Dendritic cell treated with granulocyte-macrophage colony-stimulating factor and Interleukin-4, amounts not matched to agents 40 ng/mL and 50 ng/mL, for 4 days (primary cell): ENCODE data around the gene BTNL2.
"Not testable (repeated sequence)": the region's sequence is repeated elsewhere in the genome, so short reads cannot be mapped to it uniquely, and the experiment has no call there.

Source experiments
- H3K27ac Mint-ChIP-seq: one replicate; pipeline ENCODE4 v1.8.0; 2022; ENCODE audit warnings: mild to moderate bottlenecking, mixed read lengths
- H3K27me3 Mint-ChIP-seq: one replicate; pipeline ENCODE4 v1.8.0; 2022; ENCODE audit warnings: mild to moderate bottlenecking, mixed read lengths
- H3K36me3 Mint-ChIP-seq: one replicate; pipeline ENCODE4 v1.8.0; 2022; ENCODE audit warnings: low read depth, mixed read lengths
- H3K4me1 Mint-ChIP-seq: one replicate; pipeline ENCODE4 v1.8.0; 2022; ENCODE audit warnings: low read depth, mixed read lengths
- H3K4me3 Mint-ChIP-seq: one replicate; pipeline ENCODE4 v1.8.0; 2022; ENCODE audit warnings: mild to moderate bottlenecking, moderate library complexity, mixed read lengths
- H3K9me3 Mint-ChIP-seq: one replicate; pipeline ENCODE4 v1.8.0; 2022; ENCODE audit warnings: mixed read lengths
- intact Hi-C: fragments of 100-400 bp; cut with micrococcal nuclease; formaldehyde crosslinking; loops from one replicate; pipeline ENCODE4 v1.15.0; 2022

The BTNL2 gene

DNA sequence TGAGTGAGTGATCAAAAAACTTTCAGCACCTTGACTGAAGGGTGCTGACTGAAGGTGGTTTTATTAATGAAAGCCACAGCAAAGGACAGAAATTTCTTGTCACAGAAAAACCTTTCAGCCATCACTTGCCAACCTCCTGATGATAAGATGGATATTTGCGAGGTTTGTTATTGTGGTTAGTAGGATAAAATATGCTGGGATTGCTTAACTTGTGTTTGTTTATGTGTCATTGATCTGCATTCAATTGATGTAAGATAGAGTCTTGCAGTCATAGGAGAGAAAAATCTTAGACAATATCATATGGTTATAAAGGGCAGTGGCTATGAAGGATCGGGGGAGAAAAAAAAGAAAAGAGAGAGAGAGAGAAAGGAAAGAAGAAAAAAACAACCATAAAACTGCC, 36.5 kb downstream of the BTNL2 start:
- Mint-ChIP-seq H3K36me3 (no peaks in the 10 kb centered on the region), H3K4me1 (peaks cover 5% of the 10 kb centered on the region)

DNA sequence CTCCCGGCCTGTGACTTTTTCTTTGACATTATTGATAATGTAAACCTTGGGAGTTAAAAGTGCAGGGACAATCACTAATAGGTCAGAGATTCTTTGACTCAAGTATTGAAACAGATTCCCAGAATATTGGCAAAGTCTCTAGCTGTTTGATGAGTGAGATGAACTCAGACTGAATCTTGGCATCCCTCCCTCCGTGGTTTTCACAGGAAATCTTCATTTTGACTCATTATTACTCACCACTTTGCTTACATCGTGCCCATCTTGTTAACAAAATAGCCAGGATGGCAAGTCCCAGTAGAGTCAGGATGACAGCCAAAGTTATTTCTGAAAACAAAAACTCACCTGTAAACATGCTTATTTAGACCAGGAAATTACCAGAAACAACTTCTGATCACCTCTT, 37.3 kb downstream of the BTNL2 start:
- no peaks in the 10 kb centered on the region for H3K36me3 Mint-ChIP-seq
- H3K9me3 Mint-ChIP-seq, result no peaks in the 10 kb centered on the region
- H3K4me1 Mint-ChIP-seq, result peaks cover 5% of the 10 kb centered on the region
- intact Hi-C loops, result no loop called here
- H3K27me3 Mint-ChIP-seq, result peaks cover 16% of the 10 kb centered on the region
- no peak overlapping the region for H3K27ac Mint-ChIP-seq
- H3K4me3 Mint-ChIP-seq, result no peak overlapping the region

More for the DNA sequence above, 36.5 kb downstream of the BTNL2 start:
- Mint-ChIP-seq H3K27me3 (peaks cover 14% of the 10 kb centered on the region), H3K4me3 (no peak overlapping the region), H3K27ac (no peak overlapping the region), H3K9me3 (no peaks in the 10 kb centered on the region)
- intact Hi-C loops, result no loop called here

DNA sequence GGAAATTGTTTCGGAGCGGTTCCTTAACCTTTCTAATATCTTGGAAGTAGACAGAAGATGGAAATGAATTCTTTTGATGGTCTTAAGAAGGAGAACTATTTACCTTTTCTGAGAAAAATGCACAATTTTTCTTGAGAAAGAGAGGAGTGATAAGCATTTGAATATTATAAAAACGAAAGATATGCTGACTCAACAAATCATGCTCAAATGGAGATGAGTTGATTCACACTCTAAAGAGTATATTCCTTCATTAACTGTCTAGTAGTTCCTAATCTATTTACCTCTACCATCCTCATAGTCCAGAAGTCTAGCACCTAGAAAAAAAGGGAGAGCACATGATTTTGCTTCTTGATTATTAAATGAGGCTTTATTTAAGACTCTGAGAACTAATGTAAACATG, 39.3 kb downstream of the BTNL2 start:
- Mint-ChIP-seq H3K4me1 (peaks cover 5% of the 10 kb centered on the region), H3K27ac (no peak overlapping the region), H3K9me3 (no peaks in the 10 kb centered on the region), H3K27me3 (peaks cover 21% of the 10 kb centered on the region), H3K4me3 (no peak overlapping the region), H3K36me3 (no peaks in the 10 kb centered on the region)
- intact Hi-C loops, result no loop called here

DNA sequence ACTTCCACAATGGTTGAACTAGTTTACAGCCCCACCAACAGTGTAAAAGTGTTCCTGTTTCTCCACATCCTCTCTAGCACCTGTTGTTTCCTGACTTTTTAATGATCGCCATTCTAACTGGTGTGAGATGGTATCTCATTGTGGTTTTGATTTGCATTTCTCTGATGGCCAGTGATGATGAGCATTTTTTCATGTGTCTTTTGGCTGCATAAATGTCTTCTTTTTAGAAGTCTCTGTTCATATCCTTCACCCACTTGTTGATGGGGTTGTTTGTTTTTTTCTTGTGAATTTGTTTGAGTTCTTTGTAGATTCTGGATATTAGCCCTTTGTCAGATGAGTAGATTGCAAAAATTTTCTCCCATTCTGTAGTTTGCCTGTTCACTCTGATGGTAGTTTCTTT, 47.8 kb downstream of the BTNL2 start:
- H3K27me3 Mint-ChIP-seq, H3K4me1 Mint-ChIP-seq, H3K36me3 Mint-ChIP-seq, H3K4me3 Mint-ChIP-seq, H3K9me3 Mint-ChIP-seq, H3K27ac Mint-ChIP-seq, intact Hi-C loops: not testable (repeated sequence)

DNA sequence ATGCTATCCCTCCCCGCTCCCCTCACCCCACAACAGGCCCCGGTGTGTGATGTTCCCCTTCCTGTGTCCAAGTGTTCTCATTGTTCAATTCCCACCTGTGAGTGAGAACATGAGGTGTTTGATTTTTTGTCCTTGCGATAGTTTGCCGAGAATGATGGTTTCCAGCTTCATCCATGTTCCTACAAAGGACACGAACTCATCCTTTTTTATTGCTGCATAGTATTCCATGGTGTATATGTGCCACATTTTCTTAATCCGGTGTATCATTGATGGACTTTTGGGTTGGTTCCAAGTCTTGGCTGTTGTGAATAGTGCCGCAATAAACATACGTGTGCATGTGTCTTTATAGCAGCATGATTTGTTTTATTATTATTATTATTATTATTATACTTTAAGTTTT, 48.4 kb downstream of the BTNL2 start:
- intact Hi-C loops, H3K27ac Mint-ChIP-seq, H3K4me1 Mint-ChIP-seq, H3K27me3 Mint-ChIP-seq, H3K4me3 Mint-ChIP-seq, H3K9me3 Mint-ChIP-seq, H3K36me3 Mint-ChIP-seq: not testable (repeated sequence)

DNA sequence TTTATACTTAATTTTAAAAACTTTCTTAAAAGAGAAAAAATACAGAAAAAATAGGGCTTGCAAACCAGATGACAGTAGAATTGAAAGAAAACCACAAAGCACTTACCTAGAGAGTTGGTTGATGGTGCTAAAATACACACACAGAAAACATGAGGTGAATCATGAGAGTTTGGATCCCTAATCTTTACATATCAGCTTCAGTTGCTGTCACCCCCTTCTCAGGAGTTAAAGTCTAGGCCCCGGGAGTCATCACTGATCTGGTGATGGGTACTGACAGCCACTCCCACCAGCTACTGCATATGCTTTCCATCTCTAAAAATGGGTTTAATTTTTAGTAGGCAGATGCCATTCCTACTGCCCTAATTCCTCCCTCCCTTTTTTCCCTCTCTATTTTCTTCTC, 52.0 kb downstream of the BTNL2 start:
- H3K4me3 Mint-ChIP-seq, result no peak overlapping the region
- no peaks in the 10 kb centered on the region for H3K9me3 Mint-ChIP-seq
- H3K27me3 Mint-ChIP-seq, result peaks cover 6% of the 10 kb centered on the region
- no peaks in the 10 kb centered on the region for H3K4me1 Mint-ChIP-seq
- no peak overlapping the region for H3K27ac Mint-ChIP-seq
- intact Hi-C loops, result no loop called here
- no peaks in the 10 kb centered on the region for H3K36me3 Mint-ChIP-seq

DNA sequence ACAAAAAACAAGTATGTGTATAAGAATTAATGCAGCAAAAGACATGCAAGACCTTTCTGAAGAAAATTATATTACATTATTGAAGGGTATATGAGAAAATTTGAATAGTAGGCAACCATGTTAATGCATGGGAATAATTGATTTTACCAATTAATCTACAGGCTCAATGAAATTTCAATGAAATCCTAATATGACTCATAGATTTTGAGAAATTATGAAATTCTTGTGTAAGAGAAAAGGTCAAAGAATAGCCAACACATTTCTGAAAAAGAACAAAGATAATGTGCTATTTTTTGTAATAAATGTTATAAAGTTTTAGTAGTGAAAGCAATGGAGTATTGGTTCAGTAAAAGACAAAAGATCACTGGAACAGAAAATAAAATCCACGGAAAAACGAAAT, 53.6 kb downstream of the BTNL2 start:
- H3K27ac Mint-ChIP-seq, result no peak overlapping the region
- no peak overlapping the region for H3K4me3 Mint-ChIP-seq
- H3K36me3 Mint-ChIP-seq, result no peaks in the 10 kb centered on the region
- no peaks in the 10 kb centered on the region for H3K4me1 Mint-ChIP-seq
- intact Hi-C loops, result no loop called here
- no peaks in the 10 kb centered on the region for H3K9me3 Mint-ChIP-seq
- peaks cover 8% of the 10 kb centered on the region for H3K27me3 Mint-ChIP-seq
